ENCODE data around the gene NALCN.

DNA sequence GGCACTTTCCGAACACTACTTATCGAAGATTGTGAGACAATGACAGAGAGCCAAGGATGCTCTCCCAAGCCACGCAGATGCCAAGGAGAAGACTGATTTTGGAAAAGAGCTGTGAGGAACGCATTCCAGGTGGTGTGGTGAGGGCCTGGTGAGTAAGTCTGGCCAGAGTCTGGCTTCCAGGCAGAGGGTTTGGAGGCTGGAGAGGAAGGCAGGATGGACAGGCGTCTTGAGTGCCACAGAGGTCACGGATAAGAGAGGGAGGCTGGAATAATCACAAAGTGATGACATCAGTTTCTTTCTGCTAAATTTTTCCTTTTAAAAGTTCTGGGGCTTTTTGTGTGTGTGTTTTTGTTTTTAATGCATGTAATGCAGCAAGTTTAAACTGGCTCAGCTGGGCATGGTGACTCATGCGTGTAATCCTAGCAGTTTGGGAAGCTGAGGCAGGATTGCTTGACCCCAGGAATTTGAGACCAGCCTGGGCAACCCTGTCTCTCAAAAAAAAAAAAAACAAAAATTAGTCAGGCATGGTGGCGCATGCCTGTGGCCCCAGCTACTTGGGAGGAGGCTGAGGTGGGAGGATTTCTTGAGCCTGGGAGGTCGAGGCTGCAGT, 235.1 kb downstream of the NALCN start:
- TF ChIP-seq CTCF (IDR thresholded peaks at IDR 0.05), result no peak
- no peak for TF ChIP-seq POLR2A (IDR thresholded peaks at IDR 0.05)
- no peak for TF ChIP-seq POLR2AphosphoS5 (IDR thresholded peaks at IDR 0.05)

All from prostate gland (tissue), 2 donors.